KMS-11 (cell line): ENCODE measurements around the gene CAV1.

Experiments used
- H2AFZ ChIP-seq: fragments of 200-600 bp; sonication (generic); 2 replicates; pipeline ENCODE4 v1.6.1; 2016; ENCODE audit warnings: antibody characterized with exemption, mixed run types, low read depth
- H3K27ac ChIP-seq: fragments of 200-600 bp; sonication (generic); 2 replicates; pipeline ENCODE4 v1.6.1; 2016; ENCODE audit warnings: mild to moderate bottlenecking, mixed run types
- H3K27me3 ChIP-seq: fragments of 200-600 bp; sonication (generic); 2 replicates; pipeline ENCODE4 v1.6.1; 2017; ENCODE audit warnings: mild to moderate bottlenecking, low read depth, mixed run types, moderate library complexity; ENCODE audit not compliant: insufficient read depth
- H3K36me3 ChIP-seq: fragments of 200-600 bp; sonication (generic); 2 replicates; pipeline ENCODE4 v1.6.1; 2017; ENCODE audit warnings: mild to moderate bottlenecking, mixed run types; ENCODE audit not compliant: insufficient read depth
- H3K4me1 ChIP-seq: fragments of 200-600 bp; sonication (generic); 2 replicates; pipeline ENCODE4 v1.6.1; 2016; ENCODE audit warnings: mild to moderate bottlenecking, low read depth, mixed run types; ENCODE audit not compliant: poor library complexity, severe bottlenecking
- H3K4me2 ChIP-seq: fragments of 200-600 bp; sonication (generic); 2 replicates; pipeline ENCODE4 v1.7.0; 2016; ENCODE audit warnings: mild to moderate bottlenecking, mixed run types
- H3K4me3 ChIP-seq: fragments of 200-600 bp; sonication (generic); IDR thresholded peaks from 2 replicates; pipeline ENCODE4 v1.6.1; 2017; ENCODE audit warnings: low read depth, low read length, mixed read lengths; ENCODE audit not compliant: insufficient read depth
- H3K79me2 ChIP-seq: fragments of 200-600 bp; sonication (generic); 2 replicates; pipeline ENCODE4 v1.6.1; 2016; ENCODE audit warnings: low read depth, mixed run types; ENCODE audit not compliant: insufficient read depth
- H3K9ac ChIP-seq: fragments of 200-600 bp; sonication (generic); 2 replicates; pipeline ENCODE4 v1.6.1; 2016; ENCODE audit warnings: mild to moderate bottlenecking, mixed run types
- H4K20me1 ChIP-seq: fragments of 200-600 bp; sonication (generic); 2 replicates; pipeline ENCODE4 v1.6.1; 2016; ENCODE audit warnings: mild to moderate bottlenecking, mixed run types; ENCODE audit not compliant: insufficient read depth
- CTCF ChIP-seq: fragments of 200-600 bp; sonication (generic); conservative IDR thresholded peaks from 2 replicates; pipeline ENCODE4 v1.6.1; 2017; ENCODE audit warnings: low read depth, mild to moderate bottlenecking, antibody characterized with exemption, low read length, moderate library complexity, mixed read lengths

The CAV1 gene

GRCh38 chr7:116578526-116578925 lies 53.7 kb downstream of the CAV1 start:
- H3K4me2 ChIP-seq, result no peak overlapping the region; the same call in 1 of the 2 replicates
- no peak overlapping the region for H3K4me3 ChIP-seq
- H3K27ac ChIP-seq, result no peak overlapping the region
- TF ChIP-seq CTCF, result no peak
- no peak overlapping the region for H3K9ac ChIP-seq
- no peaks in the 10 kb centered on the region for H4K20me1 ChIP-seq
- H3K79me2 ChIP-seq, result no peaks in the 10 kb centered on the region
- H3K27me3 ChIP-seq, result no peaks in the 10 kb centered on the region
- H2AFZ ChIP-seq, result no peak overlapping the region
- H3K4me1 ChIP-seq, result peaks cover 84% of the 10 kb centered on the region
- H3K36me3 ChIP-seq, result no peaks in the 10 kb centered on the region

GRCh38 chr7:116579322-116579721 lies 54.5 kb downstream of the CAV1 start:
- Histone ChIP-seq H4K20me1 (no peaks in the 10 kb centered on the region), H3K4me1 (peaks cover 84% of the 10 kb centered on the region), H3K36me3 (no peaks in the 10 kb centered on the region), H3K4me2 (no peak overlapping the region), H3K79me2 (no peaks in the 10 kb centered on the region), H3K4me3 (no peak overlapping the region), H3K27ac (no peak overlapping the region), H3K27me3 (no peaks in the 10 kb centered on the region), H3K9ac (no peak overlapping the region), H2AFZ (no peak overlapping the region)
- TF ChIP-seq CTCF, result no peak

GRCh38 chr7:116579835-116580234 lies 55.0 kb downstream of the CAV1 start:
- no peak overlapping the region for H3K4me2 ChIP-seq
- no peak overlapping the region for H2AFZ ChIP-seq
- H3K9ac ChIP-seq, result no peak overlapping the region
- no peaks in the 10 kb centered on the region for H3K79me2 ChIP-seq
- no peaks in the 10 kb centered on the region for H3K27me3 ChIP-seq
- H3K4me1 ChIP-seq, result peaks cover 86% of the 10 kb centered on the region
- no peaks in the 10 kb centered on the region for H4K20me1 ChIP-seq
- no peaks in the 10 kb centered on the region for H3K36me3 ChIP-seq
- no peak for TF ChIP-seq CTCF
- H3K27ac ChIP-seq, result no peak overlapping the region
- H3K4me3 ChIP-seq, result no peak overlapping the region

- H3K79me2 ChIP-seq, result no peaks in the 10 kb centered on the region
- no peaks in the 10 kb centered on the region for H4K20me1 ChIP-seq
- peak overlapping the region; percentile 77 for H2AFZ ChIP-seq
- peak overlapping the region; percentile 84 for H3K27ac ChIP-seq
- H3K27me3 ChIP-seq, result no peaks in the 10 kb centered on the region
- peak overlapping the region; percentile 65; the same call in 1 of the 2 replicates for H3K4me2 ChIP-seq
- H3K4me1 ChIP-seq, result peaks cover 88% of the 10 kb centered on the region
- H3K36me3 ChIP-seq, result no peaks in the 10 kb centered on the region
- H3K9ac ChIP-seq, result peak overlapping the region; percentile 58; the same call in 1 of the 2 replicates
- TF ChIP-seq CTCF, result no peak
- H3K4me3 ChIP-seq, result no peak overlapping the region
Measured at GRCh38 chr7:116582164-116582732, 57.4 kb downstream of the CAV1 start.
